Subcutaneous adipose tissue (tissue), 4 donors: ENCODE data around the gene MICALL1. TPM values are rescaled to one million over a fixed set of nuclear protein-coding genes. Genes with fewer than 3 reads are reported as not detected.

ENCODE experiments used
- total RNA-seq, 4 donors: library from RNA; depleted of rRNA; stranded (reverse); fragments of >200 nt; gene quantifications; one replicate each; pipeline ENCODE4 v1.1.0, GENCODE V29; 2016
- TF ChIP-seq, protein P1 (sequence below): fragments of 450-650 bp; IDR thresholded peaks from one replicate; pipeline ENCODE4 v1.5.1; 2016; ENCODE audit warnings: low read depth, mild to moderate bottlenecking, control low read depth, antibody characterized with exemption, moderate library complexity

Gene MICALL1
- total RNA-seq, 4 donors from 2014 or later = 6.2 to 24.5 (median 8.0) TPM

GRCh38 chr22:37884420-37884819, 21.7 kb upstream of the MICALL1 start:
- TF ChIP-seq, protein P1, sequence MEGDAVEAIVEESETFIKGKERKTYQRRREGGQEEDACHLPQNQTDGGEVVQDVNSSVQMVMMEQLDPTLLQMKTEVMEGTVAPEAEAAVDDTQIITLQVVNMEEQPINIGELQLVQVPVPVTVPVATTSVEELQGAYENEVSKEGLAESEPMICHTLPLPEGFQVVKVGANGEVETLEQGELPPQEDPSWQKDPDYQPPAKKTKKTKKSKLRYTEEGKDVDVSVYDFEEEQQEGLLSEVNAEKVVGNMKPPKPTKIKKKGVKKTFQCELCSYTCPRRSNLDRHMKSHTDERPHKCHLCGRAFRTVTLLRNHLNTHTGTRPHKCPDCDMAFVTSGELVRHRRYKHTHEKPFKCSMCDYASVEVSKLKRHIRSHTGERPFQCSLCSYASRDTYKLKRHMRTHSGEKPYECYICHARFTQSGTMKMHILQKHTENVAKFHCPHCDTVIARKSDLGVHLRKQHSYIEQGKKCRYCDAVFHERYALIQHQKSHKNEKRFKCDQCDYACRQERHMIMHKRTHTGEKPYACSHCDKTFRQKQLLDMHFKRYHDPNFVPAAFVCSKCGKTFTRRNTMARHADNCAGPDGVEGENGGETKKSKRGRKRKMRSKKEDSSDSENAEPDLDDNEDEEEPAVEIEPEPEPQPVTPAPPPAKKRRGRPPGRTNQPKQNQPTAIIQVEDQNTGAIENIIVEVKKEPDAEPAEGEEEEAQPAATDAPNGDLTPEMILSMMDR = no peak

GRCh38 chr22:37887584-37888378, 18.3 kb upstream of the MICALL1 start:
- TF ChIP-seq, protein P1 = no peak

- TF ChIP-seq, protein P1 = no peak
These were observed 14.2 kb upstream of the MICALL1 start for GRCh38 chr22:37891926-37892325.

DNA sequence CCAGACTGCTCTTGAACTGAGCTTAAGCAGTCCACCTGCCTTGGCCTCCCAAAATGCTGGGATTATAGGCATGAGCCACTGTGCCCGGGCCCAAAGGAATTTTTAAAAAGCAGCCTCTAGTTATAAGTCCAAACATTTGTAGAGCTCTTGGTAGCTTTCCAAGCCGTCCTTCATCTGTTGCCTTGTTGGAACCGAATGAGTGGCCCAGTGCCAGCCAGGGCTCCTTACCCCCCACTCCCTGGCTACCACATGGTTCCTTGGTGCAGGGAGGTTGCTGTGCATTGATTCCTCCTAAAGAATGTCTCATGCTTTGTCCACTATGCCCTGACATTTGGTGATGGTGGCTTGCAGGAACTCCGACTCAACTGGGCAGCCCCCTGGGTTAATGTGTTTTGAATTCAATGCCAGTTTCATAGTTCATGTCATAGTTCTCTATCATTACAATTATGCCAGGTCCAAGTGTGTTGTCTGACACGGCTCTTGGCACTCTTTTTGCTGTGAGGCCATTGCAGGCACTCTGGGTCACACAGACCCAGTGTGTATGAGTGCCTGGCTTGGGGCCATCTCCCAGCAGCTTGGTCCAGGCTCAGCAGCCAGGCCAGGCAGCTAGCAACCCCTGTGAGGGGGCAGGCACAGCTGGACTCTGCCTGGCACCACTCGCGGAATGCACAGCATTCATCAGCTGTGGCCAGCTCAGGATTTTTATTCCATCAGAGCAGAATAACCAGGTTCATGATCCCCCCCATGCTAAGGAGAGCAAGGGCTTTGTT, 13.3 kb upstream of the MICALL1 start:
- TF ChIP-seq, protein P1 = no peak

GRCh38 chr22:37893583-37893983, 12.5 kb upstream of the MICALL1 start:
- TF ChIP-seq, protein P1 = no peak

GRCh38 chr22:37894939-37895670, 11.0 kb upstream of the MICALL1 start:
- TF ChIP-seq, protein P1 = no peak

- TF ChIP-seq, protein P1 = no peak
These were observed 9.9 kb upstream of the MICALL1 start for GRCh38 chr22:37896181-37896592.
